ENCODE results near the gene AMBP.

DNA sequence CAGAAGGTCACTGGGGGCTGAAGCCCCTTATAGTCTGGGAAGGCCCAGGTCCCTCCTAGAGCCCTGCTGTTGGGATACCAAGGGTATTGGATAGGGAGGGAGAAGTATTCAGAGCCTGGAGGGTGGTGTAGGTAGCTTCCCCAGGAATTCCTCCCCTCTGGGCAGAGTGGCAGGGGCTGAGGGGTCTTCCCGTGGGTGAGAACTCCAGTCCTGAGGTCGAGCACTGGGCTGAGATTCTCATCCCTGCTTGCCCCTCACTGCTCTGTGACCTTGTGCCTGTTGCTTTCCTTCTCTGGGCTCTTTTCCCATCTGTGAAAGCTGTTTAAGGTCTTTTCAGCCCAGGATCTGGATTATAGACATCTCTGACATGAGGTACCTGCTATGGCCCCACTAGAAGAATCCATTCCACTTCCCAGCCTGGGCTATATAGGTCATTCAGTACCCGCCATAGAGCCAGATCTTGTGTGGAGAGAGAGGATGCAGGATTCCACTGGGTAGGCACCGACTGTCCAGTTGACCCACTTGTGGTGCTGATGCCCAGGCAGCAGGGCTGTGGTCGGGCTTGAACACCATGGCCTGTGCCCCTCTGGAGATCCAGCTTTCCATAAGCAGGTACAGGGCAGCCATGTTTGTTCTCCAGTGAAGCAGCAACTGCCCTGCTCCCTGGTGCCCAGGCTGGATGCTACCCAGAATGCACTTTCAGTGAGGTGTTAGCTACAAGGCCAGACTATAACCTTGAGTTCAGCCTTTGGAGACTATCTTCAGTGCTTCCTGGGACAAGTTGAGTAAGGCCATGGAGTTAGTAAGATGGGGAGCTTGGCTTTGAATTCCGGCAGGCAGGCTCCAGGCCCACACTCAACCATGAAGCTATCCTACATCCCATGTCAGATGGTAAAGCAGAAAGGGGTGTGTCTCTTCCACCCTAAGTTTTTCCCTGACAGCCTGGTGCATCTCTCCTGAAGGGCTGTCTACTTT, 60.1 kb downstream of the AMBP start:
- no peak for TF ChIP-seq CREB1 (IDR thresholded peaks at IDR 0.05; ENCODE audit: low read depth)
- no peak for TF ChIP-seq RAD21 (IDR thresholded peaks at IDR 0.05; ENCODE audit: low read depth)
- TF ChIP-seq, protein P1, sequence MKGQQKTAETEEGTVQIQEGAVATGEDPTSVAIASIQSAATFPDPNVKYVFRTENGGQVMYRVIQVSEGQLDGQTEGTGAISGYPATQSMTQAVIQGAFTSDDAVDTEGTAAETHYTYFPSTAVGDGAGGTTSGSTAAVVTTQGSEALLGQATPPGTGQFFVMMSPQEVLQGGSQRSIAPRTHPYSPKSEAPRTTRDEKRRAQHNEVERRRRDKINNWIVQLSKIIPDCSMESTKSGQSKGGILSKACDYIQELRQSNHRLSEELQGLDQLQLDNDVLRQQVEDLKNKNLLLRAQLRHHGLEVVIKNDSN (IDR thresholded peaks at IDR 0.05): no peak
- TF ChIP-seq, protein P2, sequence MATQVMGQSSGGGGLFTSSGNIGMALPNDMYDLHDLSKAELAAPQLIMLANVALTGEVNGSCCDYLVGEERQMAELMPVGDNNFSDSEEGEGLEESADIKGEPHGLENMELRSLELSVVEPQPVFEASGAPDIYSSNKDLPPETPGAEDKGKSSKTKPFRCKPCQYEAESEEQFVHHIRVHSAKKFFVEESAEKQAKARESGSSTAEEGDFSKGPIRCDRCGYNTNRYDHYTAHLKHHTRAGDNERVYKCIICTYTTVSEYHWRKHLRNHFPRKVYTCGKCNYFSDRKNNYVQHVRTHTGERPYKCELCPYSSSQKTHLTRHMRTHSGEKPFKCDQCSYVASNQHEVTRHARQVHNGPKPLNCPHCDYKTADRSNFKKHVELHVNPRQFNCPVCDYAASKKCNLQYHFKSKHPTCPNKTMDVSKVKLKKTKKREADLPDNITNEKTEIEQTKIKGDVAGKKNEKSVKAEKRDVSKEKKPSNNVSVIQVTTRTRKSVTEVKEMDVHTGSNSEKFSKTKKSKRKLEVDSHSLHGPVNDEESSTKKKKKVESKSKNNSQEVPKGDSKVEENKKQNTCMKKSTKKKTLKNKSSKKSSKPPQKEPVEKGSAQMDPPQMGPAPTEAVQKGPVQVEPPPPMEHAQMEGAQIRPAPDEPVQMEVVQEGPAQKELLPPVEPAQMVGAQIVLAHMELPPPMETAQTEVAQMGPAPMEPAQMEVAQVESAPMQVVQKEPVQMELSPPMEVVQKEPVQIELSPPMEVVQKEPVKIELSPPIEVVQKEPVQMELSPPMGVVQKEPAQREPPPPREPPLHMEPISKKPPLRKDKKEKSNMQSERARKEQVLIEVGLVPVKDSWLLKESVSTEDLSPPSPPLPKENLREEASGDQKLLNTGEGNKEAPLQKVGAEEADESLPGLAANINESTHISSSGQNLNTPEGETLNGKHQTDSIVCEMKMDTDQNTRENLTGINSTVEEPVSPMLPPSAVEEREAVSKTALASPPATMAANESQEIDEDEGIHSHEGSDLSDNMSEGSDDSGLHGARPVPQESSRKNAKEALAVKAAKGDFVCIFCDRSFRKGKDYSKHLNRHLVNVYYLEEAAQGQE (IDR thresholded peaks at IDR 0.05; ENCODE audit: low read depth): no peak
- TF ChIP-seq YY1 (IDR thresholded peaks at IDR 0.05; ENCODE audit: low read depth): no peak
- no peak for TF ChIP-seq TAF1 (IDR thresholded peaks at IDR 0.05; ENCODE audit: low read depth)
- TF ChIP-seq EP300 (IDR thresholded peaks at IDR 0.05; ENCODE audit: borderline replicate concordance): no peak
- TF ChIP-seq CEBPB (IDR thresholded peaks at IDR 0.05): no peak
- TF ChIP-seq, protein P3, sequence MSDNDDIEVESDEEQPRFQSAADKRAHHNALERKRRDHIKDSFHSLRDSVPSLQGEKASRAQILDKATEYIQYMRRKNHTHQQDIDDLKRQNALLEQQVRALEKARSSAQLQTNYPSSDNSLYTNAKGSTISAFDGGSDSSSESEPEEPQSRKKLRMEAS (IDR thresholded peaks at IDR 0.05): no peak

Measured in Ishikawa (cell line).